NCI-H1105 treated with DMSO at 0.1 percent for 48 hours (cell line): Measurements from ENCODE around the gene TSHZ3.

Experiments
- DNase-seq: peaks from one replicate; lab custom pipeline; 2025; lab: John Stamatoyannopoulos, UW

TSHZ3 gene

DNA sequence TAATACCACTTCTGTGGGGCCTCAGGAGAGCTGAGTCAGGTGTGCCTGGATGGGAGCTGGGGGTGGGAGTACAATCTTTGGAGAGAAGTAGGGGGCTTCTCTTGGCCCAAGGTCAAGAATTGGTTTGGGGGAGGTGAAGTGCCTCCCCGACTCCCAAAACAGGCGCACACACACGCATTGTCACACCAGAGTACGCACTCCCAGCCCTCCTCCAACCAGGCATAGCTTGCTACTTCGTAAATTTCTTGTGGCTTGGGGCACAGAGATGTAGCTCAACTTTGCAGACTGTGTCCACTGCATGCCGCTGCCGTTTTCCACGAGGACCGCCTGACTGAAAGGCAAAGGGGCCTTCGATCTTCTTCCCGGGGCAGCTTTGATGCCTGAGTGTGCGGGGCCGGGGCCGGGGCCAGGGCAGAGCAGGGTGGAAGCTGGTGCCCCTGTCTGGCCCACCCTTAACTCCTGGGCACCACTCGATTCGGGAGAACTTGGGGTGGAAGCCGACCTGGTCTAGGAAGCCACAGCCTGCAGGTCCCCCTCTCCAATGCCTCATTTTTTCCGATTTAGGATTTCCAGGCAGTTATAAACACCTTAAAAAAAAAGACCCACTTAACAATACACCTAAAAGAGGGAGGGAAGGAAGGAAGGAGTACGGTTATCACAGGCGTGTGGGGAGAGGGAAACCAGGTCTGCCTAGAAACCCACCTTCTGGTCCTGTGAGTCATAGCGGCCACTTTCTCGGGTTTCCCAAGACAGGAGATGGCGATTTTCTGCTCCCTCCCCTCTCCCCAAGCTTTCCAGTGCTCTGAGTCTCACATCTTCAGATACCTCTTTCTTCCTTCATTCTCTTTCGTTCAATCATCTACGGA, 5.8 kb upstream of the TSHZ3 start:
- no peak for DNase-seq

- no peak for DNase-seq
These were observed 5.1 kb upstream of the TSHZ3 start for GRCh38 chr19:31354316-31354715.

DNA sequence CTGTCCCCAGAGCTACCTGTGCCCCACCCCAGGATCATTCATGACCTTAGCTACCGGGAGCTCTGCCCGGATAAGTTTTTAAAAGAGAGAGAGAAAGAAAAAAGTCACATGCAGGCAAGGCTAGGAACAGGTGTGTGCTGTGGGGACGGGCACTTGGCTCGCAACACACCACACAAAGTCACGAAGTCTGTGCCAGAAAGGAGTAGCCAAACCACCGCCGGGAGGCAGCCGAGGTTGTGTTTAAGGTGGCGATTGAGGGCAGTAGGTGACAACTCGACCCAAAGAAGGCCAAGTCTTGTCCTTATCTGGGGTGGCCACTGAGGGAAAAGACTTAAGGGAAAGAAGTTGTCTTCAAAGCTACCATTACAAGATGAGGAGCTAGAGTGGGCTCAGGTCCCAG, 4.6 kb upstream of the TSHZ3 start:
- DNase-seq, result no peak

DNA sequence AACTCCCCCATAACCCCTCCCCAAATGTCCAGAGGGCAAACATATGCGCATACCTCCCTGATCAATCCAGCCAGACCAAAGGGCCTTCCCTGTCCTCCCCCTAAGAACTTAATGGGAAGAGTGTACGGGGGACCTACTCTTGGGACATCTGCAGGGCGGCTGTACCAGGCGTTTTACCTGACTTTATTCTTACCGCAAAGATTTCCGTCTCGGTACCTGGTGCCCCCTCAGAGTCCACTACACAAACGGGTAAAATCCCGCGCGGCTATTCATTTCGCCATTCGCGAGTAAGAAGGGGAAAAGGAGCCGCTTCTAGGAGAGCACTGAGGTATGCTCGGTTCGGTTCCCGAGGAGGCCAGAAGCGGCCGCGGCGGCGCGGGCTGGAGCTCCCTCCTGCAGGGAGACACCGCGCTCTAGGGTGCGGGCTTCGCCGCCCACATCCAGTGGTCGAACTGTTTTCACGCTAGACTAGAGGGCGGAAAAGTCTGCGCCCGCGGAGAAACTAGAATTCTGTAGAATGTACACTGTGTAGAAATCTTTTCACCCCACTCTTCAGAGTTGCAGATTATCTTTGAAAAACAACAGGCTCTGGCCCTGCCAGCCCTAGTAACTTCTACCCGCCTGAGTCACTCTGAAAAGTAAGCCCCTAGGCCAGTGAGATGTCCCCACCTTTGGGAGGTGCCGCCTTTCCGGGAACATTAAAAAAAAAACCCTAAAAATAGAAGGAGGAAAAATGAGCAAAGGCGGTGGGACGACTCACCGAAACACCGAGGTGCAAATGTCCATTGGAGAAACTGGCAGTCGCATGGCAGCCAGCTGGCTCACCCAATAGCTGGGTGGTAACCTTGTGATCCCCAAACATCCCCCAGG, 3.8 kb upstream of the TSHZ3 start:
- no peak for DNase-seq

DNA sequence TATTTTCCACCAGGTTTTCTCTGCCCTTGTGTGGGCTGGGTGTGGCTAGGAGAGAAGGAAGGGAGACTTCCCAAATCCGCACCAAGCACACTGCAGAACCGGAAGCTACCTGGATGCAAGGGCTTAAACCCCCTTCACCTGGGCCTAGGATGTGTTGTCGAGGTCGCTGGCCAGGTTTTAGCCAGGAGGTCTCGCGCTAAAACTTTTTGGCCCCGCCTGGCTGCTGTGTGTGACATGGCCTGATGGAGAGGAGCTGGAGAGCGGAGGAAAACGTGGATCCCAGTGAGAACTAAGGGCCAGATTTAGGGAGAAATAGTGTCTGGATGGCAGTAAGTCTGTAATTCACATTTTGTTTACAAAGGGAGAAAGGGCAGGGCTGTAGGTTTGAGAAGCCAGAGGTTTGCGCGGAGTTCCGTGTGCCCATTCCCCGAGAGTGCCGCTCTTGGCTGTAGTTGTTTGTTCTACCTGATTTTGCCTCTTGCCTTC, 3.1 kb upstream of the TSHZ3 start:
- no peak for DNase-seq

GRCh38 chr19:31351855-31352195, 2.6 kb upstream of the TSHZ3 start:
- no peak for DNase-seq

DNA sequence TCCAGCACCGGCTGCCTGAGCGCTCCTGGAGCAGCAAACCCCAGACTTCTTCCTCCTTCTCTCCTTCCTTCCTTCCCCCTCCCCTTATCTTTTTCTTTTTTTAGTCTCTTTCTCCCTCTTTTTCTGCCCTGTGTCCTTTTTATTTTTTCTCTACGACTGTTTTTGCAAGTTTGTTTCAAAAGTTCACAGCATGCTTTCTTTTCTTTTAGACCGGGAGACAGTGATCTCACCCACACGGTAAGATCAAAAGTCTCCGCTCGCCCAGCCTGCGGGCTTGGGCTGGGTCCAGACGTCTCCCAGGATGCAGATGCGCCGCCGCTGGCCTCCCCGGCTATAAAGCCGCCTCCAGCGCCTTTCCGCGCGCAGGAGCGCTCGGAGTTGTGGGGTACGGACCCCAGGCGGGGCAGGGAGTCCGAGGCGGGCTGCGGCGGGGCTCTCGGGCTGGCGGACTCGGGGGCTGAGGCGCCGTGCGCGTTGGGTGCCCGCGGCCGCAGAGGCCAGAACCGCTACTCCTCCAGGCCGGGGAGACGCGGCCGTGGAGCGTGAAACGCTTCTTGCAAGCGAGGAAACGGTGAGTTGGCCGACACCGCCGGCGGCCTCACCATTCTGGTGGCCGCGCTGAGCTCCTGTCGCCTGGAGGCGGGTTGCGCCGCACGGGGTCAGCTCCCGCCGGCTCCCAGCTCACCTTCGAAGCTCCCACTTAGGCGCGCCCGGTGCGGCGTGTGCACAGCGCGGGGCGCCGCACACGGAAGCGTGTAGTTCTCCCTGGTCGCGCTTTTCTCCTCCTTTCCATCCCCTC, 2.0 kb upstream of the TSHZ3 start:
- DNase-seq, result peak; percentile 32

DNA sequence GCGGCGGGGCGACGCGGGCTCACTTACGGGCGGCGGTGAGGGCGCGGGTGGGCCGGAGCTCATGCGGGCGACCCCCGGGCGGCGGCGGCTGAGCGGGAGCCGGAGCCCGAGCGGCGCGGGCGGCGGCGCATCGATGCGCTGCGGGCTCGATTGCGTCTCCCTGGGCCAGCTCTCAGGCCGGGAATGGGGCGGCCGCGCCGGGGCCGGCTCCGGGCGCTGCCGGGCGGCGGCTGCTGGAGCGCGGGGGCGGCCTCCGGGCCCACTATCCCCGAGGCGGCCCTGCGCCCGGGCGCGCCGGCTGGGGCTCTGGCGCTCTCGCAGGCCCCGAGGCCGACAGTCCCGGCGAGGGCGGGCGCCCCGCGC, 1.4 kb upstream of the TSHZ3 start:
- DNase-seq, result peak; percentile 32

GRCh38 chr19:31350033-31350692, 927 bp upstream of the TSHZ3 start:
- no peak for DNase-seq

DNA sequence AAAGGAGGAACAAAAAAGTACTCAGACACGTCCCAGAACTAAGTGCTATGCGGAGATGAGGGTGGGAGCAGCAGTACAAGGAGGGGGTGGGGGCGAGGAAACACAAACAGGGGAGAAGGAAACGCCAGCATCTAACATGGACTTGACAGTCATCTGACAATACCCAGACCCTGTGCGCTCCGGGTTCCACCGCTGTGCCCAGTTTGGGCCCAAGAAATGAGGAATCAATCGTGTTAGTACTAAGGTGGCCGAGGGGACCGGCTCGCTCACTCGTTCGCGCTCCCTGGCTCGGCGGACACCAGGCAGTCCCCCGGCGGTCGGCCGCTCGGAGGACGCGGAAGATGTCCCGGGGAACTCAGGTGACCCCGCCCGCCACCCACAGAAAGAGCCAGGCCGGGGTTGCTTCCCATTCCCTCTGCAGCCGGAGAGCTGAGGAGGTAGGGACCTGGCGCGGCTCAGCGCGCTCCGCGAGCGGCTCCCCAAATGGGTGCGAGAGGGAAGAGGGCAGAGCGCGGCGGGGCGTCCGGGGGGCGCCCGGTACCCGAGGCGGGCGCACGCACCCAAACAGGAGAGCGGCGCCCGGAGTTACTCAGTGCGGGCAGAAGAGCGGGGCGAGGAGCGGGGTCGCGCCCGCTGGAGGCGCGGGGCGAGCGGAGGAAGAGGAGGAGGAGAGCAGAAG, 616 bp downstream of the TSHZ3 start:
- peak; percentile 37 for DNase-seq

DNA sequence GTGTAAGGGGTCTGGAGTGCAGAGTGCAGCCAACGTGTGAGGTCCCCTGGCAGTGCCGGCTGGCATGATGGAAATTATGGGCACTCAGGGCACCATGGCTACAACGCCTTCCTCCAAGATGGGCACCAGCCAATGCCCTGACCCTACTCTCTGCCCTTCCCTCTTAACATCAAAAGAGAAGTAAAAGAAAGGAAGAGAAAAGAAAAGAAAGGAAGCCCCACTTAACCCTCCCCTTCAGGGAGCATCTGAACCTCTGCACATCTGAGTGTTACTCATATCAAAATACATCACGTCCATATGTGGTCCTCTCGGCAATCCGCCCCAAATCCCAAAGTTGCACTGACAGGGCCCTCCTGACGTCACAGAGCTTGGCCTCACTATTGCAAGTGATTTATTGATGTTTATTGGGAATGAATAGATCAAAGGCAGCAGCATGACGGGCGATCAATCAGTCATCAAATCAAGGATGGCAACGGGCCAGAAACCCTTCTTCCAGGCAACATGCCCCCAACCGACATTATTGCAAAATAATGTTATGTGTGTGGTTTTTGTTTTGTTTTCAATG, 1.3 kb downstream of the TSHZ3 start:
- DNase-seq, result no peak

- DNase-seq, result no peak
These were observed 1.9 kb downstream of the TSHZ3 start for GRCh38 chr19:31347354-31347753.

GRCh38 chr19:31346184-31347059, 2.8 kb downstream of the TSHZ3 start:
- no peak for DNase-seq

- DNase-seq, result no peak
These were observed 4.8 kb downstream of the TSHZ3 start for GRCh38 chr19:31344403-31344802.

DNA sequence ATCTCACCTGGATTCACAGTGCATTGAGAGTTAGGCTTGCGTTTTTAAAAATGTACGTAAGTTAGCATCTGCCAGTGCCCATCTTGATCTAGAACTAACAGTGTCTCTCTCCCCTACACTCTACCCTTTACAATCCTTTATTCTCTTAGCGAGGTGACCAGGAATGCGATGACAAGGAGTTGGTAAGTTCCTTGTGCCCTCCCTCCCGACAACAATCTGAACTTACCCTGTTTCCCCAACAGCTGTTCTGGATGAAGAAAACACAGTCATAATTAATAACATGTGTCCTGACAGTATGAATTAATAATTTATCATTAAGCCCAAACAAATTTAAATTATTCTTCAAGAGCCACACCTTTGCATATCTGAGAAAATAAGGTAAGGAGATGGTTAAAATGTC, 6.3 kb downstream of the TSHZ3 start:
- no peak for DNase-seq

- DNase-seq, result peak; percentile 96
These were observed 8.9 kb downstream of the TSHZ3 start for GRCh38 chr19:31340042-31341025.

DNA sequence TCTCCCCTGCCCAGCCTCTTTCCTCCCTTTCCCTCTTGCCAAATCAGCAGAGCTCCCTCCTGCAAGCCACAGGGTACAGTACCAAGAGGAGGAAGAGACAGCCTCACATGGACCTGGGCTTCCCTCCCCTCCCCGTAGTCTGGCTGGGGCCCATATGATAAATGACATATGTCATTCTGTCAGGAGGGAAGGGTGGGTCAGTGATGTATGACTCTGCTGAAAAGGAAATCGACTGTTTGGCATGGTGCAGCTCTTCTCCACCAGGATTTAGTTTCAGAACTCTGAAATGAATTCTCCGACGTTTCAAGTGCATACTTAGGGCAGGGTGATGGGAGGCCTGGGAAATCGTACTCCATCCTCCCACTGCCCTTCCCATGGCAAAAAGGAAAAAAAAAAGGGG, 9.8 kb downstream of the TSHZ3 start:
- DNase-seq, result peak; percentile 60

DNA sequence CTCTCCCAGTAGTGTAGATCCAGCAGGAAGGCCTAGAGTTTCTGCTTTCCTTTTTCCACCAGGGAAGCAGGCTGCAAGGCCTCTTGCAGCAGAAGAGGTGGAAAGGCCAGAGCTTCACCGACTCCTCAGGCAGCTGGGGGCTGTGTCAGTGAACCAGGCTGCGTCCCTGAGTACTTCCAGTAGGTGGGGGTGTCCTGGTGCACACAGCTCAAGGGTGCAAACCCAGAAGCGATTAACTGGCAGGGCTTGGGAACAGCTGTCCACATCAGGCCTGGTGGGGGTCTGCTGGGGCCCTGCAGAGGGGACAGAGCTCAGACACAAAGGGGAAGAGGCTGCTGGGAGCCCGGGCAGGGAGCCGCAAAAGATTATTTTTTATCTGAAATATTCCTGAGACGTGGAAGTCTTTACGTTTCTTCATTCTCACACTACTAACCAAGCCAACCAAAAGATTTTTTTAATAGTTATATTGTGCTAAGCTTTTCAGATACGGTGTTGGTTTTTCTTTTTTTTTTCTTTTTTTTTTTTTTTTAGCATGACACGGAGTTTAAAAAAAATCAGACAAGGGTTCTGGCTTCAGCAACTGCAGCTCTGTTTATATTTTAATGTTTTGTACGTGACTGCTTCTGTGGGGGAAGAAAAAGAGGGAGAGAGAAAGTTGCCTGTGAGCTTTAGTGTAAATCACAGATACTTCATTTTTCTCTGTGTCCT, 11.0 kb downstream of the TSHZ3 start:
- DNase-seq, result peak; percentile 4
